Panc1 (cell line): ENCODE measurements around the gene MGAT5.

Source experiments
- CTCF ChIP-seq: fragments of 450-650 bp; IDR thresholded peaks from 2 replicates; pipeline ENCODE4 v1.5.1; 2017; ENCODE audit warnings: mild to moderate bottlenecking
- REST ChIP-seq, 2 experiments: IDR thresholded peaks; 2 replicates each; pipeline ENCODE4 v1.6.1; 2011 to 2012; ENCODE audit warnings: low read depth in 2 of 2, control low read depth in 1 of 2, low read length in 1 of 2, mild to moderate bottlenecking in 1 of 2, moderate library complexity in 1 of 2; ENCODE audit not compliant: insufficient read depth in 1 of 2
- SIN3A ChIP-seq: IDR thresholded peaks from 2 replicates; pipeline ENCODE4 v1.6.1; 2012; ENCODE audit warnings: low read depth, mild to moderate bottlenecking, low read length, moderate library complexity, borderline replicate concordance; ENCODE audit not compliant: insufficient read depth

GRCh38 chr2:134226601-134227000 is 27.3 kb upstream of the MGAT5 start:
- TF ChIP-seq CTCF: no peak
- no peak for TF ChIP-seq REST (IDR thresholded peaks at IDR 0.05; ENCODE audit: insufficient read depth in 1 of 2, low read depth in 2 of 2, low read length in 1 of 2)
- TF ChIP-seq SIN3A: no peak
